NCI-H146 (cell line): ENCODE data around the gene GOLGA3.
"Not testable (repeated sequence)": the region's sequence is repeated elsewhere in the genome, so short reads cannot be mapped to it uniquely, and the experiment has no call there.

Source experiments
- DNase-seq: peaks from one replicate; lab custom pipeline; 2025; lab: John Stamatoyannopoulos, UW

GOLGA3 gene

GRCh38 chr12:132812631-132813305 is 15.9 kb downstream of the GOLGA3 start:
- no peak for DNase-seq

- not testable (repeated sequence) for DNase-seq
Measured at GRCh38 chr12:132809391-132809790, 19.3 kb downstream of the GOLGA3 start.

- no peak for DNase-seq
Measured at GRCh38 chr12:132807295-132808092, 21.2 kb downstream of the GOLGA3 start.

- no peak for DNase-seq
Measured at GRCh38 chr12:132806857-132807256, 21.8 kb downstream of the GOLGA3 start.

- DNase-seq: no peak
Measured at GRCh38 chr12:132804426-132804861, 24.2 kb downstream of the GOLGA3 start.

- DNase-seq: no peak
Measured at GRCh38 chr12:132803888-132804287, 24.8 kb downstream of the GOLGA3 start.

GRCh38 chr12:132803125-132803524 is 25.5 kb downstream of the GOLGA3 start:
- no peak for DNase-seq

GRCh38 chr12:132801741-132802140 is 26.9 kb downstream of the GOLGA3 start:
- DNase-seq: no peak

- DNase-seq: no peak
Measured at GRCh38 chr12:132798836-132799235, 29.8 kb downstream of the GOLGA3 start.

GRCh38 chr12:132797820-132798570 is 30.7 kb downstream of the GOLGA3 start:
- no peak for DNase-seq

- no peak for DNase-seq
Measured at GRCh38 chr12:132795847-132796246, 32.8 kb downstream of the GOLGA3 start.

- not testable (repeated sequence) for DNase-seq
Measured at GRCh38 chr12:132791940-132792339, 36.7 kb downstream of the GOLGA3 start.

GRCh38 chr12:132789099-132789471 is 39.6 kb downstream of the GOLGA3 start:
- DNase-seq: no peak

- DNase-seq: no peak
Measured at GRCh38 chr12:132788375-132789098, 40.1 kb downstream of the GOLGA3 start.

- DNase-seq: no peak
Measured at GRCh38 chr12:132787877-132788276, 40.8 kb downstream of the GOLGA3 start.

GRCh38 chr12:132786192-132786591 is 42.5 kb downstream of the GOLGA3 start:
- no peak for DNase-seq

- DNase-seq: no peak
Measured at GRCh38 chr12:132784580-132784979, 44.1 kb downstream of the GOLGA3 start.

- DNase-seq: no peak
Measured at GRCh38 chr12:132783917-132784531, 44.6 kb downstream of the GOLGA3 start.

GRCh38 chr12:132781938-132782337 is 46.7 kb downstream of the GOLGA3 start:
- DNase-seq: no peak

GRCh38 chr12:132779781-132780353 is 48.8 kb downstream of the GOLGA3 start:
- DNase-seq: no peak

GRCh38 chr12:132777614-132778013 is 51.1 kb downstream of the GOLGA3 start:
- no peak for DNase-seq
